ENCODE measurements around the gene CDC42SE2.
"Not testable (repeated sequence)": the region's sequence is repeated elsewhere in the genome, so short reads cannot be mapped to it uniquely, and the experiment has no call there.

The CDC42SE2 gene

DNA sequence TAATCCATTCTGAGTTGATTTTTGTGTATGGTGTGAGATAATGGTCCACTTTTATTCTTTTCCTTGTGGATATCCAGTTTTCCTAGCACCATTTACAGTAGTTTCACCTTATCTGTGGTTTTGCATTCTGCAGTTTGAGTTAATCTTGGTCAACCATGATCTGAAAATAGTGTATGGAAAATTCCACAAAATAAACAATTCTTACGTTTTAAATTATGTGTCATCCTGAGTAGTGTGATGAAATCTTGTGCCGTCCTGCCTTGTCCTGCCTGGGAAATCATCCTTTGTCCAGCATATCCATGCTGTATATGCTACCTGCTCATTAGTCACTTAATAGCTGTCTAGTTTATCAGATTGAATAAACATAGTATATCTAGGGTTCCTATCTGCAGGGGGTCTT, 42.1 kb downstream of the CDC42SE2 start:
- FAIRE-seq = no peak
- DNase-seq (ENCODE audit: extremely low spot score, insufficient read length, low read depth) = no peak

DNA sequence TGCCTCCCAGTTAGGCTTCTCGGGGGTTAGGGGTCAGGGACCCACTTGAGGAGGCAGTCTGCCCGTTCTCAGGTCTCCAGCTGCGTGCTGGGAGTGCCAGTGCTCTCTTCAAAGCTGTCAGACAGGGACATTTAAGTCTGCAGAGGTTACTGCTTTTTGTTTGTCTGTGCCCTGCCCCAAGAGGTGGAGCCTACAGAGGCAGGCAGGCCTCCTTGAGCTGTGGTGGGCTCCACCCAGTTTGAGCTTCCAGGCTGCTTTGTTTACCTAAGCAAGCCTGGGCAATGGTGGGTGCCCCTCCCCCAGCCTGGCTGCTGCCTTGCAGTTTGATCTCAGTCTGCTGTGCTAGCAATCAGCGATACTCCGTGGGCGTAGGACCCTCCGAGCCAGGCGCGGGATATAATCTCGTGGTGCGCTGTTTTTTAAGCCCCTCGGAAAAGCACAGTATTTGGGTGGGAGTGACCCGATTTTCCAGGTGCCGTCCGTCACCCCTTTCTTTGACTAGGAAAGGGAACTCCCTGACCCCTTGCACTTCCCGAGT, 48.5 kb downstream of the CDC42SE2 start:
- FAIRE-seq; DNase-seq (ENCODE audit: extremely low spot score, insufficient read length, low read depth): not testable (repeated sequence)

DNA sequence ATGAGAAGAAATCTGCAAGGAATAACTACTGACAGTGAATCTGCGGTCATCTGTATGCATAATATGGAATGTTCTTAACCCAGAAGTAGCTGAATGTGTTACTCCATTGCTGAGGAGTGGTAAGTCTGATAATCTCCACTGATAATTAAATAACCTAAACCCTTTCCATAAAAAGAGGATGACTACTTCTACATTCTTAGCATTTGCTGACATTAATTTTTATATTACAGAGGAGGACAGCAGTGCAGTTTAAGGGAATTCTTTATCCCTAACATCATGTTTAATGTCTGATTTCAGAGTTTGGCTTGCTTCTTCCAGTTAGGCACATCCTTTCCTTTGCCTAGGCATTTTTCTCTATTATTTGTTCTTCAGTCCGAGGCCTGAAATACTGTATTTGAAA, 52.2 kb downstream of the CDC42SE2 start:
- no peak for FAIRE-seq
- no peak for DNase-seq (ENCODE audit: extremely low spot score, insufficient read length, low read depth)

DNA sequence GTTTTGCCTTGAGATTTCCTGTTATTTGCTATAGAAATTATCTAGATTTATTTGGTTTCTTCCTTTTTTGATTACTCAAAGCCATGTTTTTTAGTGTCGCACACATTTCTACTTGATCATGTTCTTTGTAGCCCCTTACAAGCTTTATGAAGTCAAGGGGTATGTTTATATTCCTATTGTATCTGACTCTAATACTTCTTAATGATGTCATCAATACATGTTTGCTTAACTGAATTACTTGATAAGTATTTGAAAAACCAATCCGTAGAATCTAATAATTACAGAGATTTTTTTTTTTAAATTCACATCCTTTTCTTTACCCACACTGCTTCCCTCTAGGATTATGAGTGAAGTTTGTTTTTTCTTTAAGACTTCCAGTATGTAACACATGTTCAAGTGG, 53.0 kb downstream of the CDC42SE2 start:
- DNase-seq (ENCODE audit: extremely low spot score, insufficient read length, low read depth) = no peak
- no peak for FAIRE-seq

DNA sequence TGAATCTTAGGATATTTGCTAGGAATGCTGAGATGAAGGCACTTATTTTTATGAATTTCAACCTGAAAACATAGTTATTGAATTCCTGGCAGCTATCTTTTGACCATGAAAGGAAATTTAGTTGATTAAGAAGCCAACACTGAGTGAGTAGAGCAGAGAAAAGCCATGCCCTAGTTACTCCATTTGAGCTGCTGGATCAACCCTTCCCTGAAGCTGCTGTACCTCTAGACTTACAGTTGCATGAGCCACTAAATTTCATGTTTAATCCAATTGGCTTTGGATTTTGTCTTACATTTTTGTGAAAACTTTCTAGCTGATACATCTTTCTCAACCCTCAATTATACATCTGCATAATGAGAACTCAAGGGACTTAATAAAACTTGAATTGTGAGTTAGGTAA, 54.6 kb downstream of the CDC42SE2 start:
- DNase-seq (ENCODE audit: extremely low spot score, insufficient read length, low read depth) (no peak), FAIRE-seq (no peak)

DNA sequence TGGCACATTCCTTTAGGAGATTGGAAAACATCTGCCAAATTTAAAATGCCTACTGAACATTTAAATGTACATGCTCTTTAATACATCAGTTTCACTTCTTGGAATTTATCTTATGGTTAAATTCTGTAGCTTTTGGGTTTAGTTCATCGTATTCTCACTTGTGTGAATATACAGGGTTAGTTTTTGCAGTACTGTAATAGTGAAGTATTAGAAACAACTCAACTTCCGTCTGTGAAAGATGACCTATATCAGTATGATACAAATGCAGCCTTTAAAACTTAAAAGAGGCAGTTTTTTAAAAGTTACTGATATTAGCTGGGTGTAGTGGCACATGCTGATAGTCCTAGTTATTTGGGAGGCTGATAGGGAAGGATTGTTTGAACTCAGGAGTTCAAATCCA, 57.2 kb downstream of the CDC42SE2 start:
- FAIRE-seq = no peak
- no peak for DNase-seq (ENCODE audit: extremely low spot score, insufficient read length, low read depth)

DNA sequence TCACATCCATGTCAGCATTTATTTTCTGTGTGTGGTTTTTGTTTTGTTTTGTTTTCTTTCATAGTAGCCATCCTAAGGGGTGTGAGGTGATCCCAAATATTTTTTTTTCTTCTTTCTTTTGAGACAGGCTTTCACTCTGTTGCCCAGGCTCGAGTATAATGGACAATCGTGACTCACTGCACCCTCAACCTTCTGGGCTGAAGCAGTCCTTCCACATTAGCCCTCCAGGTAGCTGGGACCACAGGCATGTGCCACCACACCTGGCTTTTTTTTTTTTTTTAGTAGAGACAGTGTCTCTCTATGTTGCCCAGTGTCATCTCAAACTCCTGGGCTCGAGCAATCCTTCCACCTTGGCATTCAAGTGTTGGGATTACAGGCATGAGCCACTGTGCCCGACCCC, 59.1 kb downstream of the CDC42SE2 start:
- DNase-seq (ENCODE audit: extremely low spot score, insufficient read length, low read depth) (no peak), FAIRE-seq (no peak)

DNA sequence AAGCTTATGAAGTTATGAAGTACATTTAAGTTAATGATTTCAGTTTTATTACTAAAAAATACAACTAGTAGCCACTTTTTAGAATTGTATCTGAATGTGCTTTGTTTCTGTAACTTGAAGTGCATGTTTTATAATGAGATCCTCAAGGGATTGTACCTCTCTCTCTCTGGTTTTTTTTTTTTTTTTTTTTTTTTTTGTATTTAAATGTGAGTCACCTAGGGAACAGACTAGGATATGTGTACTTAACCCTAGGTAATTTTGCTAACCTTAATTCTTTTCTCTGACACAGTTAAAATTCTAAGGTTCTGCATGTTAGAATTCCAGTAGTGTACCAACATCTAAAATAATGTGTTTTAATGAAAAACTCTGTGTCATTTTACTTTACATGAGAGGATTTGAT, 59.5 kb downstream of the CDC42SE2 start:
- DNase-seq (ENCODE audit: extremely low spot score, insufficient read length, low read depth) (no peak), FAIRE-seq (no peak)

DNA sequence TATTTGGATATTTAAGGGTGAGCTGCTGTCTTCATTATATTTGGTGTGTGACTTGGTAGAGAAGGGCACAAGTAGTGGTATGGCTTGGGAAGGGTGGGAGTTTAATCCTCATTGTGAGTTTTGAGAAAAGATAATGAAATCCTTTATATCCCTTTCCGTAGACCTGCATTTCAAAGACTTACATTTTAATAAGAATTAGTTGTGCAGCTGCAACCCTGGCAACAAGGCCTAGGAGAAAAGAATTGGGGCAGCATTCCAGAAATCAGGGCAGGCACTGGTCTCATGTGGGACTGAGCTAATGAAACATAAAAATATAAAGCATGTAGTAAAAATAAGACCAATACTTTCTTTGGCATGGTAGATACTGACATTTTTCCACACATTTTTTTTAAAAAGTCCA, 60.5 kb downstream of the CDC42SE2 start:
- no peak for DNase-seq (ENCODE audit: extremely low spot score, insufficient read length, low read depth)

DNA sequence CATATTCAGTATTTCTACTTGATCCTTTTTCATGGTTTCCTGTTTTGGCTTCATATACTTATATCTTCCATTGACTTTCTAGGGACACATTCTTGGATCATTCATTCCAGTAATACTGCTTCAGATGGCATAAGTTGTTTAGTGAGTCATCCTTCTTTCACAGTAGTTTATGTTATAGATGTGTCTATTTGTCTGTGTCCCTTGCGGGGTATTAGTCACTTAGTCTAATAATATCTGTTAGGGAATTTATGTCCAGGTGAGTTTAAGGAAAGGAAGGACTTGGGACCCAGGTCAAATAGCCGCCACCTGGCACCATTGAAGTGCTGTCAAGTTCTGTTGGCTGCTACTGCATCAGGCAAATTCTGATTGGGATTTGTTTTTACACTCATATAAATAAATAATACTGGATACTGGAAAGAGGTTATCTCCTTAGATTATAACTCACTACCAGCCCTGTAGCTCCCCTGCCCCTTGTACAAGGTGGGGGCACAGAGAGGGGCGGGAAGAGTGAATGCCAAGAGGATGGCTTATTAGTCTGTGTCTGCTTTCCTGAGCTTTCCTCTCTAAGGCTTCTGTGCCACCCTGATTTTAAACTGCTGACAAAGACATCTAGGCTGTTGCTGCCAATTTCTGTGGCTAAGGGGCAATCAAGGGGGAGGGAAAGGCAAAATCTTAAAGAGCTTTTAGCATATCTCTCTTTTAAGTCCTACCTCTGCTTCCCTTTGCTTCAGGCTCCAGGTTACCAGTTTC, 64.9 kb downstream of the CDC42SE2 start:
- FAIRE-seq = no peak
- DNase-seq (ENCODE audit: extremely low spot score, insufficient read length, low read depth) = no peak

More for the DNA sequence above, 60.5 kb downstream of the CDC42SE2 start:
- FAIRE-seq = no peak

DNA sequence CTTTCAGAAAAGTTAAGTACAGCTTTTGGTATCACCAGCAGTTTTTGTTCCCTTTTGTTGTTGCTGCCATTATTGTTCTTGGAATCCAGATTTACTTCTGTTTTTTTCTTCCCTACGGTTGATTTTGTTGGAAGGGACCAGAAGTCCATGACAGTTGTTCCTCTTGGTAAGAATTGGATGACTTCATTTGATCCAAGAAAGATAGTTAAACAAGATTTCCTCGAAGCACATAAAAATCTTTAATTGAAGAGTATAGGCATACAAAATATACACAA, 65.4 kb downstream of the CDC42SE2 start:
- no peak for DNase-seq (ENCODE audit: extremely low spot score, insufficient read length, low read depth)
- no peak for FAIRE-seq

DNA sequence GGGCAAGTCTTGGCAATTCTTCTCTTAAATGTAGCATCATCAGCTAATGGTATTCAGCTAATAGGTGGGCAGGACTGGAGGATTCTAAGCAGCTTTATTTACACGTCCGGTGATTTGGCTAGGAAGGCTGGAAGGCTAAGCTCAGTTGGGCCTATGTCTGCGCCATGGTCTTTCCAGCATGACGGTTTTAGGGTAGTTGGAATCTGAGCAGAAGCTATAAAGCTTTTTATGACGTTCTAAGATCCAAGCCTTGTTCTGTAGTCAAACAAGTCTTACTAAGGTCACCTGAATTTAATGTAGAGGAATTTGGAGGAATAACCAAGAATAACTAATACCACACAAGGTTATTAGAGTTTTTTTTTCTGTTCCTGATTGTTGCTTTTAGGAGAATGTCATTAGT, 66.2 kb downstream of the CDC42SE2 start:
- FAIRE-seq (no peak), DNase-seq (ENCODE audit: extremely low spot score, insufficient read length, low read depth) (no peak)

DNA sequence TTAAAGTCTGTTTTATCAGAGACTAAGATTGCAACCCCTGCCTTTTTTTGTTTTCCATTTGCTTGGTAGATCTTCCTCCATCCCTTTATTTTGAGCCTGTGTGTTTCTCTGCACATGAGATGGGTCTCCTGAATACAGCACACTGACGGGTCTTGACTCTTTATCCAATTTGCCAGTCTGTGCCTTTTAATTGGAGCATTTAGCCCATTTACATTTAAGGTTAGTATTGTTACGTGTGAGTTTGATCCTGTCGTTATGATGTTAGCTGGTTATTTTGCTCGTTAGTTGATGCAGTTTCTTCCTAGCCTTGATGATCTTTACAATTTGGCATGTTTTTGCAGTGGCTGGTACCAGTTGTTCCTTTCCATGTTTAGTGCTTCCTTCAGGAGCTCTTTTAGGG, 71.9 kb downstream of the CDC42SE2 start:
- FAIRE-seq; DNase-seq (ENCODE audit: extremely low spot score, insufficient read length, low read depth): not testable (repeated sequence)

DNA sequence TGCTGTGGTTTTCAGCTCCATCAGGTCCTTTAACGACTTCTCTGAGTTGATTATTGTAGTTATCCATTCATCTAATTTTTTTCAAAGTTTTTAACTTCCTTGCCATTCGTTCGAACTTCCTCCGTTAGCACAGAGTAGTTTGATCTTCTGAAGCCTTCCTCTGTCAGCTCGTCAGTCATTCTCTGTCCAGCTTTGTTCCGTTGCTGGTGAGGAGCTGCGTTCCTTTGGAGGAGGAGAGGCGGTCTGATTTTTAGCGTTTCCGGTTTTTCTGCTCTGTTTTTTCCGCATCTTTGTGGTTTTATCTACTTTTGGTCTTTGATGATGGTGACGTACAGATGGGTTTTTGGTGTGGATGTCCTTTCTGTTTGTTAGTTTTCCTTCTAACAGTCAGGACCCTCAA, 72.9 kb downstream of the CDC42SE2 start:
- not testable (repeated sequence) for DNase-seq (ENCODE audit: extremely low spot score, insufficient read length, low read depth); FAIRE-seq

DNA sequence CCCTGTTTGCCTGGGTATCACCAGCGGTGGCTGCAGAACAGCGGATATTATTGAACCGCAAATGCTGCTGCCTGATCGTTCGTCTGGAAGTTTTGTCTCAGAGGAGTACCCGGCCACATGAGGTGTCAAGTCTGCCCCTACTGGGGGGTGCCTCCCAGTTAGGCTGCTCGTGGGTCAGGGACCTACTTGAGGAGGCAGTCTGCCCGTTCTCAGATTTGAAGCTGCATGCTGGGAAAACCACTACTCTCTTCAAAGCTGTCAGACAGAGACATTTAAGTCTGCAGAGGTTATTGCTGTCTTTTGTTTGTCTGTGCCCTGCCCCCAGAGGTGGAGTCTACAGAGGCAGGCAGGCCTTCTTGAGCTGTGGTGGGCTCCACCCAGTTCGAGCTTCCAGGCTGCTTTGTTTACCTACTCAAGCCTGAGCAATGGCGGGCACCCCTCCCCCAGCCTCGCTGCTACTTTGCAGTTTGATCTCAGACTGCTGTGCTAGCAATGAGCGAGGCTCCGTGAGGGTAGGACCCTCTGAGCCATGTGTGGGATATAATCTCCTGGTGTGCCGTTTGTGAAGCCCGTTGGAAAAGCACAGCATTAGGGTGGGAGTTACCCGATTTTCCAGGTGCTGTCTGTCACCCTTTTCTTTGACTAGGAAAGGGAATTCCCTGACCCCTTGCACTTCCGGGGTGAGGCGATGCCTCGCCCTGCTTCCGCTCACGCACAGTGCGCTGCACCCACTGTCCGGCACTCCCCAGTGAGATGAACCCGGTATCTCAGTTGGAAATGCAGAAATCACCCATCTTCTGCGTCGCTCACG, 73.6 kb downstream of the CDC42SE2 start:
- FAIRE-seq; DNase-seq (ENCODE audit: extremely low spot score, insufficient read length, low read depth): not testable (repeated sequence)

DNA sequence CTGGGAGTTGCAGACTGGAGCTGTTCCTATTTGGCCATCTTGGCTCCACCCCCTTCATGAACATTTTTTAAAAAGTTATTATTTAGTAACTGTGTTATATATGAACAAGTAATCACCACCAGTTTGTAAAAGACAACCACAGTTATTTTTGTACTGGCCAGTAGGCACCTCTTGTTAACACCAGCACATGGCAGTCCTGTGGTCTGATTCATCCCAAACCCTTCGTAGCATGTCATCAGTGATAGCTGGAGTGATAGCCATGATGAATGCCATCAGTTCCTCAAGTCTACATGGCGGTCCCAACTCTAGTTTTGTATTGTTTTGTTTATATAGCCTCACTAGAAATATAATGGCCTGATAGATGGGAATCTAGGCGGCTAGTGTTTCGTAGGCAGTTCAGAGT, 74.2 kb downstream of the CDC42SE2 start:
- FAIRE-seq = no peak
- no peak for DNase-seq (ENCODE audit: extremely low spot score, insufficient read length, low read depth)

DNA sequence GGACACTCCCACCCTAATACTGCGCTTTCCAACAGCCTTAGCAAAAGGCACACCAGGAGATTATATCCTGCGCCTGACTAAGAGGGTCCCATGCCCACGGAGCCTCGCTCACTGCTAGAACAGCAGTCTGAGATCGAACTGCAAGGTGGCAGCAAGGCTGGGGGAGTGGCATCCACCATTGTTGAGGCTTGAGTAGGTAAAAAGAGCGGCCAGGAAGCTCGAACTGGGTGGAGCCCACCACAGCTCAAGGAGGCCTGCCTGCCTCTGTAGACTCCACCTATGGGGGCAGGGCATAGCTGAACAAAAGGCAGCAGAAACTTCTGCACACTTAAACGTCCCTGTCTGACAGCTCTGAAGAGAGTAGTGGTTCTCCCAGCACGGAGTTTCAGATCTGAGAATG, 80.4 kb downstream of the CDC42SE2 start:
- DNase-seq (ENCODE audit: extremely low spot score, insufficient read length, low read depth); FAIRE-seq: not testable (repeated sequence)

DNA sequence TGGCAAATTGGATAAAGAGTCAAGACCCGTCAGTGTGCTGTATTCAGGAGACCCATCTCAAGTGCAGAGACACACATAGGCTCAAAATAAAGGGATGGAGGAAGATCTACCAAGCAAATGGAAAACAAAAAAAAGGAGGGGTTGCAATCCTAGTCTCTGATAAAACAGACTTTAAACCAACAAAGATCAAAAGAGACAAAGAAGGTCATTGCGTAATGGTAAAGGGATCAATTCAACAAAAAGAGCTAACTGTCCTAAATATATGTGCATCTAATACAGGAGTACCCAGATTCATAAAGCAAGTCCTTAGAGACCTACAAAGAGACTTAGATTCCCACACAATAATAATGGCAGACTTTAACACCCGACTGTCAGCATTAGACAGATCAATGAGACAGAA, 82.4 kb downstream of the CDC42SE2 start:
- DNase-seq (ENCODE audit: extremely low spot score, insufficient read length, low read depth); FAIRE-seq: not testable (repeated sequence)

DNA sequence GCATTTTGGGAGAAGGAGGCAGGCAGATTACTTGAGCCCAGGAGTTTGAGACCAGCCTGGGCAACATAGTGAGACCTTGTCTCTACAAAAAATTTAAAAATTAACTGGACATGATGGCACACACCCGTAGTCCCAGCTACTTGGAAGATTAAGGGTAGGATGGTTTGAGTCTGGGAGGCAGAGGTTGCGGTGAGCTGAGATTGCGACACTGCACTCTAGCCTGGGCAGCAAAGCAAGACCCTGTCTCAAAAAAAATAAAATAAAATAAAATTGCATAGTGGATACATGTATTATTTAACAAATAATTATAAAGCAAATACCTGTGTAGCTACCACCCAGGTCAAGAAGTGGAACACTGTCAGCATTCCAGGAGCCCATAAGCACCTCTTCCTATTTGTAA, 90.1 kb downstream of the CDC42SE2 start:
- FAIRE-seq = no peak
- no peak for DNase-seq (ENCODE audit: extremely low spot score, insufficient read length, low read depth)

DNA sequence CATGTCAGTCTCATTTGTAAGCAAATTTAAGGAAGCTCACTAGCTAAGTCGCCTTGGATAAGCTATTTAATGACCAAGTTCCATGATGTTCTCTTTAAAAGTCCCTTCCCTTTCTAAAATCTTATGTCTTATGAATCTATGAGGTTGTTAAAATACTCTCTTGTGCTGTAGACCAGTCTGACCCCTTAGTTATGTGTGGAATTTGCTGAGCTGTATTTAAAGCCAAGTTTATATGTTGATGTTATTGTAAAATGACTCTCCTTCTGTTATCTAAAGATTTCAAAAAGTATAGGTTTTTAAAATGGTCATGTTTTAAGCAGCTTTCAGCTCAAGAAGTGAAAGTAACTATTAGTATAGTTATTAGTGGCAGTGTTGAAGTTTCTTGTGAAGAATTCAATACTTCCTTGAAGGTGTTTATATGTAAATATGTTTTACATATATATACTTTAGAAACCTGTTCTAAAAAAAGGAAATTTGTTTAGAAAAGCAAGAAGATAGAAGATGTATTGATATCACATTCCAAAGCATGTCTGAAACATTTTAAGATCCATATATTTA, 92.2 kb downstream of the CDC42SE2 start:
- DNase-seq (ENCODE audit: extremely low spot score, insufficient read length, low read depth) (no peak), FAIRE-seq (peak; percentile 52)

DNA sequence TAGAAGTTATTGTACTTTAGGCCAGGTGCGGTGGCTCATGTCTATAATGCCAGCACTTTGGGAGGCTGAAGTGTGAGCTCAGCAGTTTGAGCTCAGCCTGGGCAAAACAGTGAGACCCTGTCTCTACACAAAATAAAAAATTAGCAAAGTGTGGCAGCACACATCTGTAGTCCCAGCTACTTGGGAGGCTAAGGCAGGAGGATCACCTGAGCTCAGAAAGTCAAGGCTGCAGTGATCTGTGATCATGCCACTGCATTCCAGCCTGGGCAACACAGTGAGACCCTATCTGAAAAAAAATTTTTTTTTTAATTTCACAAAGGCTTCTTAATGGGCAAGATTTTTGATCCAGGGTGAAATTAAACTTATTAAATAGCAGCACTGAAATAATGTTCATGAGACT, 92.8 kb downstream of the CDC42SE2 start:
- FAIRE-seq (no peak), DNase-seq (ENCODE audit: extremely low spot score, insufficient read length, low read depth) (no peak)
